ENCODE data around the gene PTPRD. TPM values are rescaled to one million over a fixed set of nuclear protein-coding genes. Genes with fewer than 3 reads are reported as not detected.

The PTPRD gene
- total RNA-seq, 1 experiment from 2014 or later, result 32.5 TPM

DNA sequence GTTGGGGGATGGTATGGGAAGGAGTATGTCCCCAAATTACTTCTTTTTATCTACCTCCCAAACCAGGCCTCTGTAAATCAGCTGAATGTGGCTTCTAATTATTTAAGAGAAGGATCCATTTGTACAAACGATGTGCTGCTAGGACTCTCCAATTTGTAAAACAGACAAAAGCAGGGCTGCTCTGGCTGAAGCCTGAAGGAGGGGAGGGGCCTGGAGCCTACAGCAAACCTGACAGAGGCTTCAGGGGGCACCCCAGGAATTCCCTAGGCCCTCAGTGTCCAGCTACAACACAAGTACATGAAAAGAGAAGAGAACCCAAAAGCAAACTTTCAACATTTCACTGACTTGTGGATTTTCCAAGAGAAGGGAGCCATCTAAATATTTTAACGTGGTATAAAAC is 1873.9 kb downstream of the PTPRD start:
- Histone ChIP-seq H2BK120ac (ENCODE audit: low read depth, low read length, poor library complexity, severe bottlenecking) (no peak overlapping the region), H3K27ac (ENCODE audit: insufficient read length, low read depth, low read length) (no peak overlapping the region), H4K91ac (ENCODE audit: insufficient read length, low read depth, low read length) (no peak overlapping the region), H4K20me1 (ENCODE audit: control insufficient read depth, insufficient read depth, insufficient read length) (peaks cover 3% of the 10 kb centered on the region), H3K9ac (ENCODE audit: extremely low read depth, insufficient read length, low read length) (no peak overlapping the region), H2AK5ac (ENCODE audit: insufficient read length, low read length) (no peak overlapping the region), H3K23ac (ENCODE audit: insufficient read length, low read depth, low read length) (no peak overlapping the region), H4K8ac (replicated peaks; ENCODE audit: insufficient read length, low read depth, low read length) (no peak overlapping the region), H3K9me3 (ENCODE audit: control insufficient read depth, low read depth, low read length) (no peaks in the 10 kb centered on the region), H3T11ph (ENCODE audit: low read length) (no peak overlapping the region), H2BK5ac (ENCODE audit: insufficient read length, low read length) (no peak overlapping the region), H3K79me1 (ENCODE audit: insufficient read depth, low read depth, low read length, poor library complexity, severe bottlenecking) (no peaks in the 10 kb centered on the region), H4K5ac (ENCODE audit: insufficient read length, low read depth, low read length) (no peak overlapping the region), H3K14ac (ENCODE audit: insufficient read depth, low read length) (no peak overlapping the region), H3K18ac (ENCODE audit: insufficient read length, low read depth, low read length) (no peak overlapping the region), H2BK15ac (ENCODE audit: low read depth, low read length) (no peak overlapping the region), H3K56ac (ENCODE audit: insufficient read length, low read depth, low read length) (no peak overlapping the region), H2BK20ac (ENCODE audit: low read depth, low read length, poor library complexity, severe bottlenecking) (no peak overlapping the region), H3K4me2 (ENCODE audit: insufficient read depth, insufficient read length, low read length) (no peak overlapping the region), H3K27me3 (ENCODE audit: insufficient read depth, low read length) (no peaks in the 10 kb centered on the region), H3K4ac (ENCODE audit: low read depth, low read length) (no peak overlapping the region), H2BK12ac (ENCODE audit: insufficient read length, low read depth, low read length) (no peak overlapping the region), H3K79me2 (ENCODE audit: insufficient read depth, low read length) (no peaks in the 10 kb centered on the region), H3K4me1 (ENCODE audit: insufficient read depth, low read length) (peaks cover 5% of the 10 kb centered on the region; the same call in 1 of the 2 replicates), H2AFZ (ENCODE audit: low read length) (no peak overlapping the region), H3K23me2 (ENCODE audit: insufficient read length, low read depth, low read length, poor library complexity, severe bottlenecking) (no peaks in the 10 kb centered on the region)
- no CpG with 5 or more reads among the region's 2 CpGs for WGBS (ENCODE audit: extremely low coverage, insufficient read length, low lambda C conversion rate)
- Mint-ChIP-seq H3K36me3 (ENCODE audit: insufficient read depth in 1 of 3, low read depth in 3 of 3) (no peaks in the 10 kb centered on the region; a peak in 1 of 7 replicates), H3K27ac (no peak overlapping the region), H3K4me3 (no peak overlapping the region), H3K4me1 (peaks cover 26 to 29% of the 10 kb centered on the region in 2 experiments), H3K9me3 (no peaks in the 10 kb centered on the region; a peak in 1 of 5 replicates), H3K27me3 (ENCODE audit: low read depth) (no peaks in the 10 kb centered on the region)
- DNase-seq, result no peak
- TF ChIP-seq, protein P1, sequence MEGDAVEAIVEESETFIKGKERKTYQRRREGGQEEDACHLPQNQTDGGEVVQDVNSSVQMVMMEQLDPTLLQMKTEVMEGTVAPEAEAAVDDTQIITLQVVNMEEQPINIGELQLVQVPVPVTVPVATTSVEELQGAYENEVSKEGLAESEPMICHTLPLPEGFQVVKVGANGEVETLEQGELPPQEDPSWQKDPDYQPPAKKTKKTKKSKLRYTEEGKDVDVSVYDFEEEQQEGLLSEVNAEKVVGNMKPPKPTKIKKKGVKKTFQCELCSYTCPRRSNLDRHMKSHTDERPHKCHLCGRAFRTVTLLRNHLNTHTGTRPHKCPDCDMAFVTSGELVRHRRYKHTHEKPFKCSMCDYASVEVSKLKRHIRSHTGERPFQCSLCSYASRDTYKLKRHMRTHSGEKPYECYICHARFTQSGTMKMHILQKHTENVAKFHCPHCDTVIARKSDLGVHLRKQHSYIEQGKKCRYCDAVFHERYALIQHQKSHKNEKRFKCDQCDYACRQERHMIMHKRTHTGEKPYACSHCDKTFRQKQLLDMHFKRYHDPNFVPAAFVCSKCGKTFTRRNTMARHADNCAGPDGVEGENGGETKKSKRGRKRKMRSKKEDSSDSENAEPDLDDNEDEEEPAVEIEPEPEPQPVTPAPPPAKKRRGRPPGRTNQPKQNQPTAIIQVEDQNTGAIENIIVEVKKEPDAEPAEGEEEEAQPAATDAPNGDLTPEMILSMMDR (conservative IDR thresholded peaks at IDR 0.05), result no peak

All from H9 (cell line).